ENCODE measurements around the gene RRAS.
"Not testable (repeated sequence)": the region's sequence is repeated elsewhere in the genome, so short reads cannot be mapped to it uniquely, and the experiment has no call there.

Gene RRAS

GRCh38 chr19:49631014-49631588 lies 8.8 kb downstream of the RRAS start:
- no peak for DNase-seq (ENCODE audit: low read depth)

- DNase-seq (ENCODE audit: low read depth), result no peak
Measured at GRCh38 chr19:49629659-49630058, 10.3 kb downstream of the RRAS start.

- DNase-seq (ENCODE audit: low read depth), result no peak
Measured at GRCh38 chr19:49626226-49626625, 13.7 kb downstream of the RRAS start.

- no peak for DNase-seq (ENCODE audit: low read depth)
Measured at GRCh38 chr19:49624967-49625910, 14.7 kb downstream of the RRAS start.

- DNase-seq (ENCODE audit: low read depth), result not testable (repeated sequence)
Measured at GRCh38 chr19:49617860-49618259, 22.1 kb downstream of the RRAS start.

GRCh38 chr19:49616945-49617344 lies 23.0 kb downstream of the RRAS start:
- no peak for DNase-seq (ENCODE audit: low read depth)

GRCh38 chr19:49616532-49616931 lies 23.4 kb downstream of the RRAS start:
- DNase-seq (ENCODE audit: low read depth), result no peak

- DNase-seq (ENCODE audit: low read depth), result no peak
Measured at GRCh38 chr19:49615861-49616260, 24.1 kb downstream of the RRAS start.

GRCh38 chr19:49614096-49614833 lies 25.7 kb downstream of the RRAS start:
- no peak for DNase-seq (ENCODE audit: low read depth)

- DNase-seq (ENCODE audit: low read depth), result no peak
Measured at GRCh38 chr19:49613374-49613773, 26.6 kb downstream of the RRAS start.

- no peak for DNase-seq (ENCODE audit: low read depth)
Measured at GRCh38 chr19:49609499-49610092, 30.3 kb downstream of the RRAS start.

- DNase-seq (ENCODE audit: low read depth), result no peak
Measured at GRCh38 chr19:49605605-49606004, 34.3 kb downstream of the RRAS start.

GRCh38 chr19:49602806-49603205 lies 37.1 kb downstream of the RRAS start:
- DNase-seq (ENCODE audit: low read depth), result no peak

- DNase-seq (ENCODE audit: low read depth), result no peak
Measured at GRCh38 chr19:49601482-49602038, 38.4 kb downstream of the RRAS start.

- no peak for DNase-seq (ENCODE audit: low read depth)
Measured at GRCh38 chr19:49599378-49600295, 40.3 kb downstream of the RRAS start.

GRCh38 chr19:49597703-49597974 lies 42.3 kb downstream of the RRAS start:
- DNase-seq (ENCODE audit: low read depth), result no peak

GRCh38 chr19:49596954-49597702 lies 42.8 kb downstream of the RRAS start:
- no peak for DNase-seq (ENCODE audit: low read depth)

GRCh38 chr19:49596407-49596806 lies 43.5 kb downstream of the RRAS start:
- no peak for DNase-seq (ENCODE audit: low read depth)

GRCh38 chr19:49595819-49596404 lies 44.0 kb downstream of the RRAS start:
- no peak for DNase-seq (ENCODE audit: low read depth)
